Activated T-cell treated with anti-CD3 and anti-CD28 coated beads, Interleukin-2, amount 50 U/mL, for 72 hours (primary cell): ENCODE data around the gene TEPSIN. TPM values are rescaled to one million over a fixed set of nuclear protein-coding genes. Genes with fewer than 3 reads are reported as not detected.

Experiments
- ATAC-seq, 2 donors: fragments of 150-1000 bp; cut with Tn5 transposase; replicated peaks in 1 of 2; 2 replicates each; pipeline ENCODE4 v1.10.0; 2021; ENCODE audit warnings: moderate library complexity in 2 of 2, mild to moderate bottlenecking in 1 of 2
- DNase-seq, 2 donors: peaks; one replicate each; pipeline ENCODE4 v3.0.0; 2021 to 2022; ENCODE audit warnings: mixed read lengths in 1 of 2
- H3K27ac Mint-ChIP-seq: one replicate; pipeline ENCODE4 v1.8.0; 2022; ENCODE audit warnings: mild to moderate bottlenecking, moderate library complexity, mixed read lengths
- H3K27me3 Mint-ChIP-seq: one replicate; pipeline ENCODE4 v1.8.0; 2022; ENCODE audit warnings: low read depth, mixed read lengths
- H3K36me3 Mint-ChIP-seq, 2 donors: one replicate each; pipeline ENCODE4 v1.8.0; 2022; ENCODE audit warnings: mixed read lengths in 2 of 2, mild to moderate bottlenecking in 1 of 2; ENCODE audit not compliant: insufficient read depth in 2 of 2
- H3K4me1 Mint-ChIP-seq: one replicate; pipeline ENCODE4 v1.8.0; 2022; ENCODE audit warnings: low read depth, mixed read lengths
- H3K4me3 Mint-ChIP-seq, 2 donors: one replicate each; pipeline ENCODE4 v1.8.0; 2022; ENCODE audit warnings: mild to moderate bottlenecking in 2 of 2, mixed read lengths in 2 of 2, moderate library complexity in 2 of 2
- H3K9me3 Mint-ChIP-seq, 2 donors: one replicate each; pipeline ENCODE4 v1.8.0; 2022; ENCODE audit warnings: mixed read lengths in 2 of 2
- total RNA-seq, 2 donors: library from RNA; stranded (reverse); gene quantifications; one replicate each; pipeline ENCODE4 v1.2.3, GENCODE V29; 2022

The TEPSIN gene, protein sequence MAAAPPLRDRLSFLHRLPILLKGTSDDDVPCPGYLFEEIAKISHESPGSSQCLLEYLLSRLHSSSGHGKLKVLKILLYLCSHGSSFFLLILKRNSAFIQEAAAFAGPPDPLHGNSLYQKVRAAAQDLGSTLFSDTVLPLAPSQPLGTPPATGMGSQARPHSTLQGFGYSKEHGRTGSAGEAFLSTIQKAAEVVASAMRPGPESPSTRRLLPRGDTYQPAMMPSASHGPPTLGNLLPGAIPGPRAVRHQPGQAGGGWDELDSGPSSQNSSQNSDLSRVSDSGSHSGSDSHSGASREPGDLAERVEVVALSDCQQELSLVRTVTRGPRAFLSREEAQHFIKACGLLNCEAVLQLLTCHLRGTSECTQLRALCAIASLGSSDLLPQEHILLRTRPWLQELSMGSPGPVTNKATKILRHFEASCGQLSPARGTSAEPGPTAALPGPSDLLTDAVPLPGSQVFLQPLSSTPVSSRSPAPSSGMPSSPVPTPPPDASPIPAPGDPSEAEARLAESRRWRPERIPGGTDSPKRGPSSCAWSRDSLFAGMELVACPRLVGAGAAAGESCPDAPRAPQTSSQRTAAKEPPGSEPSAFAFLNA
- total RNA-seq = 10 to 100 TPM; 39.1 to 55.0 TPM

DNA sequence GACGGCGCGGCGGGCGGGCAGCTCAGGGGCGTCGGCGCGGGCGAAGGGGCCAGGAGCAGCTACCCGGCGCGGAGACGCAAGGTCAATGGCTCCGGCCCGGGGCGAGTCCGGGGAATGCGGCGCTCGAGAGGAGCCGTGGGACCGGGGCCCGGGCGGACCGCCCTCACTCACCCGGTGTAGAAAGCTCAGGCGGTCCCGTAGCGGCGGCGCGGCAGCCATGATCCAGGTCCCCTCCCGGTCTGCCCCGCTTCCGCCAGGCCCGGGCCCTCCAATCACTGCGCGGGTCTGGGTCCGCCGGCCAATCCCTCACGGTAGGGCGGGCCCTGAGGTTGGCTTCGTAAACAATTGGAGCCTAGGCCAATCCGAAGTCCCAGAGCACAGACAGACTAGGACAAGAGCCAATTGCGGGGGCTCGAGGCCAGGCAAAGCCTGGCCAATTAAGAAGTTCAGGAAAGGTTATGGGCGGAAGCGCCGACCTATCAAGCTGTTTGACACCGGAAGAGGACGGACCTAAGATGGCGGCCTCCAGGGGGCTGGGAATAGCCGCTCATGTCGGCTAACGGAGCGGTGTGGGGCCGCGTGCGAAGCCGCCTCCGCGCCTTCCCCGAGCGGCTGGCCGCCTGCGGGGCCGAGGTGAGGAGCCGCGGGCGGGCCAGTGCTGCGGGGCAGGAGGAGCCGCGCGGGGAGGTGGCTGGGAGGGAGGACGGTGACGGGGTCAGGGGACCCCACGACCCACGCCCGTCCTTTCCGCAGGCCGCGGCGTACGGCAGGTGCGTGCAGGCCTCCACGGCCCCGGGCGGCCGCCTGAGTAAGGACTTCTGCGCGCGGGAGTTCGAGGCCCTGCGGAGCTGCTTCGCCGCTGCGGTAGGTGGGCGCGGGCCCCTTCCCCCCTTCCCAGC is at the start of gene TEPSIN, which contains the start of gene NDUFAF8:
Gene TEPSIN (minus strand): TSS at position 241 of the 899 bp plus-strand sequence. CDS start 22 bp downstream, at position 219.
Gene NDUFAF8 (plus strand): TSS at position 504 of the 899 bp plus-strand sequence. CDS start 46 bp downstream, at position 550.
- DNase-seq = peak; percentile 96 to 97
- Mint-ChIP-seq H3K4me1 (peaks cover 39% of the 10 kb centered on the region), H3K27ac (peak within 1 kb of the TSS; percentile 87), H3K36me3 (peaks cover 2 to 4% of the 10 kb centered on the region in 2 donors), H3K4me3 (peak within 1 kb of the TSS; percentile 94), H3K9me3 (no peaks in the 10 kb centered on the region), H3K27me3 (no peaks in the 10 kb centered on the region)
- peak; percentile 96 for ATAC-seq

DNA sequence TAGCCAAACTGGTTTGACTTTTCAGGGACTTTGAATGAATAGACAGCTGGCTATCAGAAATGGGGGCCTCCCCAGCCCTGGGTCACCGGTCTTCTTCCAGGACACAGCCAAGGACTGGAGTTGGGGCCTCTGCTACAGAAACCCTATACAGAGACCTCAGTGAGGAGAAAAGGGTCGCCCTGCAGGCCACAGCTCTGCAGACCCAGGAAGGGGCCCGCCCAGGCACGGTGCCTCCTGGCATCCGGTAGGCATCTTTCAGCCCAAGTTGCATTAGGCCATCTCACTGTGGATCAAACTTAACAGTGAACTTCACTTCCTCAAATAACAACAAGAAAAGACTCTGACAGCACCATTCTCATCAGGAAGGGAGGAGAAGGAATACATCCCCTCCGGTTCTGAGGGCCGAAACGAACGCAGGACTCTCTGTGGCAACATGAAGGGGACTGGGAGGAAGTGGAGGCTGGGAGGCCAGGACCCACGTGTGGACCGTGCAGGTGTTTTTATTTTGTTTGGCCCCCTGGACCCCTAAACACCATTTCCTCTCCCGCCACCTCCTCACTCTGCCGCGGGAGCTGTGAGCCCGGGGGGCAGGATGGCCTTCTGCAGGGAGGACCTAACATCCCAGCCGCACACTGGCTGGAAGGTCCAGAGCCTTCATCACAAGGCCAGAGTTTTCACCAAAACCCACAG is 49.0 kb upstream of the TEPSIN start:
- Mint-ChIP-seq H3K4me1 (peaks cover 32% of the 10 kb centered on the region), H3K27ac (peak overlapping the region; percentile 12), H3K27me3 (no peaks in the 10 kb centered on the region), H3K9me3 (no peaks in the 10 kb centered on the region), H3K36me3 (peaks cover 0 to 1% of the 10 kb centered on the region in 2 donors), H3K4me3 (peak overlapping the region in 1 of 2 donors; percentile 1)
- DNase-seq (no peak), ATAC-seq (no peak)

DNA sequence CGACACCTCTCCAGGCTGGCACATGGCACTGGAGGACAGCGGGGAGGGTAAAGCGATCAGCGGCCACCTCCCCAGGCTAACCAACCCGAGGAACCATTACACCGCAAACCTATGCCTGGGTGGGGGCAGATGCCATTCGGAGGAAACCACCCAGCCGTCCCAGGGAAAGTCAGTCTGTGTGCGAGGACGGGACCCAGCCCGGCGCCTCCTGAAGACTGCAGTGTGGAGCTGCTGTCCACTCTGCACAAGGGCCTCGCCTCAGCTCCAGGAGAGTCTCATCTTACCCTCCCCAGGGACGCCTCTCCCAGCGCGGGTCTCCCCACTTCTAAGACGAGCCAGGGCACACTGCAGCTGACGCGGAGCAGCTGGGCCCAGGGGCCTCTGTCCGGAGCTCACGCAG is 48.3 kb upstream of the TEPSIN start:
- ATAC-seq = no peak

DNA sequence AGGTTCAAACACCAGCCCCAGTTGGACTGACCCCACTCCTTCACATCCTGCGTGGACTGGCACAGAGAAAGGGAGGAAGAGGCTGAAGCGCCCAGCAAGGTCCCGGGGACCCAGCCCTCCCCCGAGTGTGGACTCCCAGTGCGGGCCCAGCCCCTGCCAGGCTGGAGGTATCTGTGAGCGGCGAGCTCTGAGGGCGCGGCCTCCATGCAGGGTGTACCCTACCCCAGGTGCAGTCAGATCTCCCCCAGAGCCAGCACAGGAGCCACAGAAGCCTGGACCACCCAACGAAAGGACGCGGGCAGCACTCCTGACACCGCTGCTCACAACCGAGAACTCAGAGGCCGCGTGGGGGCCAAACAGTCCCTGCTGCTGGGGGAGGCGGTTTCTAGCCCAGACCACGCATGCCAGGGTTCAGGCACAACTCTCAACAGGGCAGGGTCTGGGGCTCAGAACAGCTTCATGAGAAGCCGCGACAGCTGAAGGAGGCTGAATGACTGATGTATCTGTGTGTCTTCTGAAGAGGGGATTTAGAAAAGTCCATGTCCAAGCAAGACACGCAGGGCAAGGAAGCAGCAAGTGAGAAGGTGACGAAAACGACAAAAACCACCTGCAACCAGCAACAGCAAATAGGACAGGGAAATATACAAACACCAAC is 47.8 kb upstream of the TEPSIN start:
- Mint-ChIP-seq H3K4me1 (peaks cover 30% of the 10 kb centered on the region), H3K9me3 (no peaks in the 10 kb centered on the region), H3K4me3 (peak overlapping the region; percentile 88 to 89), H3K27ac (peak overlapping the region; percentile 76), H3K36me3 (no peaks in the 10 kb centered on the region), H3K27me3 (no peaks in the 10 kb centered on the region)
- ATAC-seq (no peak), DNase-seq (no peak)

More for the DNA sequence above, 48.3 kb upstream of the TEPSIN start:
- H3K36me3 Mint-ChIP-seq = peaks cover 0 to 1% of the 10 kb centered on the region in 2 donors
- no peaks in the 10 kb centered on the region for H3K27me3 Mint-ChIP-seq
- no peak for DNase-seq
- H3K9me3 Mint-ChIP-seq = no peaks in the 10 kb centered on the region
- peaks cover 32% of the 10 kb centered on the region for H3K4me1 Mint-ChIP-seq
- peak overlapping the region; percentile 12 for H3K27ac Mint-ChIP-seq
- H3K4me3 Mint-ChIP-seq = peak overlapping the region in 1 of 2 donors; percentile 1

DNA sequence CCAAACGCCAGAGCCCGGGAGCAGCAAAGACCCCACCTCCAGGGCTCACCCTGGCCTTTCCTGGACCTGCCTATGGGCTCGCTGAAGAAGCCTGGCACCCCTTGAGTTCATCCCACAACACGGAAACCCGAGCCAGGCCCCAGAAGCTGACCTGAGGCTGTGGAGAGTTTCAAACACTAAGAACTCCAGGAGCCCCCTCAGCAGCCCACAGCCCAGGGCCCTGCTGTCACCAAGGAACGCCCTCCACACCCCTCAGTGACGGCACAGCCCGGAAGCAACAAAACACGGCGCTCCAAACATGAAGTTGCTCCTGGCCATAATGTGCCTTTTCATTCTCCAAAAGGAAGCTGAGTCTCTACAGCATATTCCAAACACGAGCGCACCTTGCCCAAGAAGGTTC is 47.0 kb upstream of the TEPSIN start:
- no peaks in the 10 kb centered on the region for H3K36me3 Mint-ChIP-seq
- ATAC-seq = no peak

DNA sequence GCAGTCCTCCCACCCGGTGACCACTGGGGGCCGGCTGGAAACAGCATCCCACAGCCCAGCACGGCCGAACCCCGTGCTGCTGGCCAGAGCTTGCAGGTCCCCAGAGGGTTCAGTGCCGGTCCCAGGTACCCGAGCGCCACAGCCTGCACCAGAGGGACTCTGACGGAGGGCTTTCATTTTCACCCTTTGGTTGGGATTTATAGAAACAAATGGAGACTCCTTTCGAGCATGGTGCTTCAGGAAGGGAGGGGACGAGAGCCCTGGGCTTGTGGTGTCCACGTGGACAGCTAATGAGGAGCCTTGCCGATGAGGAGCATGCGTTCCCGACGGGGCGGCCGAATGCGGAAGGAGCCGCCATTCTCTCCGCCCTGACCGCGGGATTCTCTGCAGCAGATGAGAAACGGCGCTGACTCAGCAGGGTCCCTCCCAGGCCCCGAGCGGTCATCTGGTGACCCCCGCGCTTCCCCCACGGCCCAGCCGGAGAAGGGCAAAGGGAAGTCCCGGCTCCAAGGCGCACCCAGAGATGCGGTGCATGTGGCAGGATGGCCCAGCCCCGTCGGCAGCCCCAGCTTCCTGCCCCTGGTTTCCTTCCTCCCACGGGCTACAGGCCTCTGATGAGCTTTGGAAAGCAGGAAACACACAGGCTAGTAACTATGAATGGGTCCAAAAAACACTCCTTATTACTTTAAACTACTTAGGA is 46.5 kb upstream of the TEPSIN start:
- H3K4me1 Mint-ChIP-seq = peaks cover 21% of the 10 kb centered on the region

More for the DNA sequence above, 47.0 kb upstream of the TEPSIN start:
- H3K4me1 Mint-ChIP-seq = peaks cover 22% of the 10 kb centered on the region
- no peak for DNase-seq
- H3K27ac Mint-ChIP-seq = peak overlapping the region; percentile 97
- no peaks in the 10 kb centered on the region for H3K27me3 Mint-ChIP-seq
- no peaks in the 10 kb centered on the region for H3K9me3 Mint-ChIP-seq
- peak overlapping the region; percentile 88 to 89 for H3K4me3 Mint-ChIP-seq

DNA sequence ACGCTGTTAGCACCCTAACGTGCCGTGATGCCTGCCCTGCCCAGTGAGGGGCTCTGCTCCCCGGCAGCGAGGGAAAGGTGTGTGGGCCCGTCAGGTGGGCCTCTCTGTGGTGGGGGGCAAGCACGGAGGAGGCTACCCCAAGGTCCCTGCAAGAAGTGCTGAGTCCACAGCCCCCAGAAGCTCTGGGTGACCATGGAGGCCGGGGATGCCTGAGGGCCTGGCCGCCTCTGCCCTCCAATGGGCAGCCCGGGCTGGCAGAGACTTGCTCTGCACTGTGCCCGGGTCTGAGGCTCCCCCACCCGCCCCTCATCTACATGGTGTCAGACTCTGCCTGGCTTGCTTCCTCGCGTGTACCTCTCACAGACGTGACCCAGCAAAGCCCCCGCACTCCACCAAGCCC is 44.0 kb upstream of the TEPSIN start:
- no peak overlapping the region for H3K27ac Mint-ChIP-seq

More for the DNA sequence above, 46.5 kb upstream of the TEPSIN start:
- Mint-ChIP-seq H3K27ac (peak overlapping the region; percentile 97), H3K27me3 (no peaks in the 10 kb centered on the region), H3K4me3 (peak overlapping the region; percentile 88 to 89), H3K9me3 (no peaks in the 10 kb centered on the region), H3K36me3 (no peaks in the 10 kb centered on the region)
- ATAC-seq (peak; percentile 81 to 87), DNase-seq (peak; percentile 60 to 66)

DNA sequence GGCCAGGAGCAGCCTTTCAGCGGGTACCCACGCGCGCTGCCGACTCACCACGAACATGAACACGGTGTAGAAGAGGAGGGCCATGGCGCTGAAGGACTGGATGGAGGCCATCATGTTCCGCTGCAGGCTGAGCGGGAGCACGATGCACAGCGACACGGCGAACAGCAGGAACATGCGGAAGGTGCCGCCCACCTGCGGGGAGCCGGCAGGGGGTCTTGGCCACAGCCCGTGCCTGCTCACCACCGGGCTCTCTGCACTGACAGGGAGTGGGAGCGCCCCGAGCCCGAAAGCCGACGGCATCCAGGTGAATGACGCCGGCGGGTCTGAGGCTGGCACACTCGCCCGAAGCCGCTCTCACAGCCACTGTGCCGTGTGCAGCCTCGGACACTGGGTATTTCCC is 43.3 kb upstream of the TEPSIN start:
- Mint-ChIP-seq H3K9me3 (no peaks in the 10 kb centered on the region), H3K27me3 (no peaks in the 10 kb centered on the region), H3K36me3 (no peaks in the 10 kb centered on the region), H3K27ac (no peak overlapping the region), H3K4me3 (no peak overlapping the region), H3K4me1 (peaks cover 20% of the 10 kb centered on the region)
- no peak for DNase-seq
- ATAC-seq = no peak

More for the DNA sequence above, 44.0 kb upstream of the TEPSIN start:
- H3K4me1 Mint-ChIP-seq = peaks cover 21% of the 10 kb centered on the region
- H3K27me3 Mint-ChIP-seq = no peaks in the 10 kb centered on the region
- no peak for DNase-seq
- no peak for ATAC-seq
- no peaks in the 10 kb centered on the region for H3K36me3 Mint-ChIP-seq
- no peaks in the 10 kb centered on the region for H3K9me3 Mint-ChIP-seq
- H3K4me3 Mint-ChIP-seq = no peak overlapping the region

DNA sequence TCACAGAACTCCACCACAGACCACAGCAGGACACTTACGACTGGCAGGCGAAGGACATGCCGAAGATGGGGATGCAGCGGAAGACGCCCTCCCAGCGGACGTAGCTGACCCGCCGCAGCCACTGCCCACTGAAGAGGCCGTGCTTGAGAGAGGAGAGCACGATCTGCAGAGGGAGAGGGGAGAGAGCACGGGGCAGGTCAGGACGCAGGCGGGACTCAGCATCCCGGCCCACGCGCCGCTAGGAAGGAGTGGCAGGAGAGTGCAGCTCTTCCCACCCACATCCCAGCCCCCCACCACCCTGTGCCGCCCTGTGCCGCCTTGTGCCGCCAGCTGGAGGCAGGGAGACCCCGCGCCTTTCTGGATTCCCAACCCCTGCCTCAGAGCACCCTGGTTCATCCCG is 41.7 kb upstream of the TEPSIN start:
- H3K4me1 Mint-ChIP-seq = peaks cover 10% of the 10 kb centered on the region
- H3K27ac Mint-ChIP-seq = no peak overlapping the region
- H3K4me3 Mint-ChIP-seq = no peak overlapping the region

DNA sequence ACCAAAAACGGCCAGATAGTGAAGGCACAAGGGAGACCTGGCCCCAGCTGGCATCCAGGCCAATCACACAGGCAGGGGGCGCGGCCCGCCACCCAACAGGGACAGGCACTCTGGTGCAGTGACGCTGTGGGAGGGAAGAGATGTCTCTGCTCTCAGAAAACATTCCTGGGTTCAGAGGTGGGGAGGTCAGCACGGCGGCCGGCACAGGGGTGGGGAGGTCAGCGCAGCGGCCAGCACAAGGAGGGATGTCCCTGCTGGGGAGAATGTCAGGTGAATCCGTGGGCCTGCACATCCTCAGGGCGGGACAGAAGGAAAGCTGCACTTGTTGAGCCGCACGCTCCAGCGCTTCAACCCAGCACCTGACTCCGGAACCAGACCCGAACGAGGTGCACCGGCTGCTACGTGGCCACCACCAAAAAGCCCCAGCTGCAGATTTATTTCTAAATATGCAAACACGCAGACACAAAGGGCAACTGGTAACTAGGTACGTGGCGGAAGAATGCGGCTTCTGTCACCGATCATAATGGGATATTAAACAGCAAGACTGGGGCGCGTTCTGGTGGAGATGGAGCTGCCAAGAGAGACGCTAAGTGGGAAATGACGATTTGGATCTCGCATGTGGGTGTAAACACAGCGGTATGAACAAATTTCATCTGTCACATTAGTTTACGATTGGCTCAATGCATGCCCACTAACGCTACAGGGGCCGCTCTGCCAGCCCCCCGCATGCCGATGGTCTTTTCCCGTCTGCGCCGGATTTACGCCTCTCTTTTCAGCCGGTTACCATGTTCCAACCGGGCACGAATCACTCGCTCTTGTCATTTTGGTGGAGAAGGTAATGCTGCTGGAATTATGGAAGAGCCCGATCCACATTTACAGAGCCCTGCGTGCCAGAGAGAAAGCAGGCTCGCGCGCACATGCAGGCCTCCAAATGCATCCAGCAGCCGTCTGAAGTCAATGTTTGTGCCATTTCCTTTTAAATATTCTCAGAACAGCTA is 40.7 kb upstream of the TEPSIN start:
- H3K9me3 Mint-ChIP-seq = no peaks in the 10 kb centered on the region
- DNase-seq (no peak), ATAC-seq (no peak)
- H3K4me1 Mint-ChIP-seq = no peaks in the 10 kb centered on the region
- no peak overlapping the region for H3K4me3 Mint-ChIP-seq
- no peaks in the 10 kb centered on the region for H3K27me3 Mint-ChIP-seq
- no peak overlapping the region for H3K27ac Mint-ChIP-seq
- peaks cover 0 to 1% of the 10 kb centered on the region in 2 donors for H3K36me3 Mint-ChIP-seq

More for the DNA sequence above, 41.7 kb upstream of the TEPSIN start:
- H3K27me3 Mint-ChIP-seq = no peaks in the 10 kb centered on the region
- DNase-seq (no peak), ATAC-seq (no peak)
- H3K9me3 Mint-ChIP-seq = no peaks in the 10 kb centered on the region
- peaks cover 0 to 1% of the 10 kb centered on the region in 2 donors for H3K36me3 Mint-ChIP-seq
